H9 (cell line): Measurements from ENCODE around the gene PLXNA4. TPM values are rescaled to one million over a fixed set of nuclear protein-coding genes. Genes with fewer than 3 reads are reported as not detected.

Experiments
- DNase-seq: peaks from one replicate; pipeline ENCODE4 v3.0.0-alpha.2; 2017
- H2AFZ ChIP-seq: one replicate; pipeline ENCODE4 v1.6.1; 2013; ENCODE audit warnings: mild to moderate bottlenecking, low read length, control low read depth, moderate library complexity
- H2AK5ac ChIP-seq: 2 replicates; pipeline ENCODE4 v1.6.1; 2013; ENCODE audit warnings: low read length, control low read depth, mixed read lengths; ENCODE audit not compliant: insufficient read length
- H2BK120ac ChIP-seq: one replicate; pipeline ENCODE4 v1.6.1; 2013; ENCODE audit warnings: low read depth, mild to moderate bottlenecking, low read length, control low read depth, inconsistent platforms; ENCODE audit not compliant: poor library complexity, severe bottlenecking
- H2BK12ac ChIP-seq: 2 replicates; pipeline ENCODE4 v1.6.1; 2013; ENCODE audit warnings: low read length, control low read depth, mixed read lengths, low read depth; ENCODE audit not compliant: insufficient read length
- H2BK15ac ChIP-seq: 2 replicates; pipeline ENCODE4 v1.6.1; 2013; ENCODE audit warnings: low read depth, low read length, control low read depth
- H2BK20ac ChIP-seq: one replicate; pipeline ENCODE4 v1.6.1; 2013; ENCODE audit warnings: low read depth, mild to moderate bottlenecking, low read length, control low read depth, inconsistent platforms; ENCODE audit not compliant: poor library complexity, severe bottlenecking
- H2BK5ac ChIP-seq: 2 replicates; pipeline ENCODE4 v1.6.1; 2013; ENCODE audit warnings: low read length, control low read depth, mixed read lengths; ENCODE audit not compliant: insufficient read length
- H3K14ac ChIP-seq: 2 replicates; pipeline ENCODE4 v1.6.1; 2013; ENCODE audit warnings: low read length, control low read depth; ENCODE audit not compliant: insufficient read depth
- H3K18ac ChIP-seq: 2 replicates; pipeline ENCODE4 v1.6.1; 2013; ENCODE audit warnings: low read depth, mild to moderate bottlenecking, mixed read lengths, low read length, control low read depth; ENCODE audit not compliant: insufficient read length
- H3K23ac ChIP-seq: 2 replicates; pipeline ENCODE4 v1.6.1; 2013; ENCODE audit warnings: low read length, control low read depth, mixed read lengths, low read depth; ENCODE audit not compliant: insufficient read length
- H3K23me2 ChIP-seq: 2 replicates; pipeline ENCODE4 v1.6.1; 2013; ENCODE audit warnings: low read depth, mild to moderate bottlenecking, mixed read lengths, low read length, control low read depth; ENCODE audit not compliant: insufficient read length, poor library complexity, severe bottlenecking
- H3K27ac ChIP-seq: 2 replicates; pipeline ENCODE4 v1.5.1; 2013; ENCODE audit warnings: low read length, control low read depth, mixed read lengths, low read depth; ENCODE audit not compliant: insufficient read length
- H3K27me3 ChIP-seq: 2 replicates; pipeline ENCODE4 v1.6.1; 2013; ENCODE audit warnings: low read length, control low read depth, inconsistent platforms; ENCODE audit not compliant: insufficient read depth
- H3K4ac ChIP-seq: 2 replicates; pipeline ENCODE4 v1.6.1; 2013; ENCODE audit warnings: low read depth, mild to moderate bottlenecking, control low read depth, inconsistent platforms, low read length, moderate library complexity
- H3K4me1 ChIP-seq: 2 replicates; pipeline ENCODE4 v1.6.1; 2013; ENCODE audit warnings: low read length, control low read depth, inconsistent platforms; ENCODE audit not compliant: insufficient read depth
- H3K4me2 ChIP-seq: 2 replicates; pipeline ENCODE4 v1.6.1; 2013; ENCODE audit warnings: low read length, control low read depth, mixed read lengths; ENCODE audit not compliant: insufficient read length, insufficient read depth
- H3K56ac ChIP-seq: 2 replicates; pipeline ENCODE4 v1.6.1; 2013; ENCODE audit warnings: low read depth, mild to moderate bottlenecking, mixed read lengths, low read length, control low read depth; ENCODE audit not compliant: insufficient read length
- H3K79me1 ChIP-seq: 2 replicates; pipeline ENCODE4 v1.6.1; 2013; ENCODE audit warnings: low read depth, mild to moderate bottlenecking, moderate library complexity, low read length, control low read depth, inconsistent platforms; ENCODE audit not compliant: insufficient read depth, poor library complexity, severe bottlenecking
- H3K79me2 ChIP-seq: 2 replicates; pipeline ENCODE4 v1.6.1; 2013; ENCODE audit warnings: low read length, control low read depth, inconsistent platforms; ENCODE audit not compliant: insufficient read depth
- H3K9ac ChIP-seq: 2 replicates; pipeline ENCODE4 v1.6.1; 2013; ENCODE audit warnings: low read length, control low read depth, mixed read lengths; ENCODE audit not compliant: insufficient read length; ENCODE audit errors: extremely low read depth
- H3K9me3 ChIP-seq: one replicate; pipeline ENCODE4 v1.6.1; 2013; ENCODE audit warnings: low read depth, low read length, inconsistent platforms; ENCODE audit not compliant: control insufficient read depth
- H3T11ph ChIP-seq: one replicate; pipeline ENCODE4 v1.6.1; 2013; ENCODE audit warnings: mild to moderate bottlenecking, low read length, control low read depth, inconsistent platforms
- H4K20me1 ChIP-seq: one replicate; pipeline ENCODE4 v1.6.1; 2013; ENCODE audit not compliant: control insufficient read depth, insufficient read length, insufficient read depth
- H4K5ac ChIP-seq: 2 replicates; pipeline ENCODE4 v1.6.1; 2013; ENCODE audit warnings: low read depth, mild to moderate bottlenecking, mixed read lengths, low read length, control low read depth; ENCODE audit not compliant: insufficient read length
- H4K8ac ChIP-seq: replicated peaks from 2 replicates; pipeline ENCODE4 v1.6.1; 2013; ENCODE audit warnings: low read length, control low read depth, mixed read lengths, low read depth; ENCODE audit not compliant: insufficient read length
- H4K91ac ChIP-seq: 2 replicates; pipeline ENCODE4 v1.6.1; 2013; ENCODE audit warnings: low read depth, mild to moderate bottlenecking, moderate library complexity, mixed read lengths, low read length, control low read depth; ENCODE audit not compliant: insufficient read length
- H3K27ac Mint-ChIP-seq, 3 experiments: 2 replicates in 2 of 3; 3 replicates in 1 of 3; pipeline ENCODE4 v1.8.0; 2020 to 2021; ENCODE audit warnings: mixed read lengths in 3 of 3, mild to moderate bottlenecking in 1 of 3, moderate library complexity in 1 of 3
- H3K27me3 Mint-ChIP-seq: 2 replicates; pipeline ENCODE4 v1.8.0; 2021; ENCODE audit warnings: low read depth, mild to moderate bottlenecking, moderate library complexity, mixed read lengths
- H3K36me3 Mint-ChIP-seq, 3 experiments: 2 replicates in 2 of 3; 3 replicates in 1 of 3; pipeline ENCODE4 v1.8.0; 2020 to 2021; ENCODE audit warnings: low read depth in 3 of 3, mixed read lengths in 3 of 3; ENCODE audit not compliant: insufficient read depth in 1 of 3
- H3K4me1 Mint-ChIP-seq, 2 experiments: 2 replicates each; pipeline ENCODE4 v1.8.0; 2020; ENCODE audit warnings: mixed read lengths in 2 of 2
- H3K4me3 Mint-ChIP-seq, 2 experiments: 2 replicates in 1 of 2; 3 replicates in 1 of 2; pipeline ENCODE4 v1.8.0; 2020 to 2021; ENCODE audit warnings: mild to moderate bottlenecking in 2 of 2, mixed read lengths in 2 of 2, moderate library complexity in 1 of 2
- H3K9me3 Mint-ChIP-seq, 2 experiments: 2 replicates in 1 of 2; 3 replicates in 1 of 2; pipeline ENCODE4 v1.8.0; 2020; ENCODE audit warnings: mild to moderate bottlenecking in 2 of 2, mixed read lengths in 2 of 2, moderate library complexity in 1 of 2
- CTCF ChIP-seq: fragments of 200-600 bp; sonication (generic); conservative IDR thresholded peaks from 3 replicates; pipeline ENCODE4 v1.8.0; 2021; ENCODE audit warnings: antibody characterized with exemption, mild to moderate bottlenecking
- WGBS: extraction: QIAGEN DNeasy Blood & Tissue Kit; methylation state at CpG from one replicate; pipeline ENCODE4 v1.1.7; 2013; ENCODE audit warnings: missing lambda C conversion rate, low lambda C conversion rate, mixed read lengths; ENCODE audit not compliant: insufficient read length; ENCODE audit errors: extremely low coverage; 5-methylcytosine and 5-hydroxymethylcytosine counted together
- total RNA-seq: library from RNA; stranded (reverse); gene quantifications from 2 replicates; pipeline ENCODE4 v1.2.1, GENCODE V29; 2021

Gene PLXNA4
- total RNA-seq, 1 experiment from 2014 or later: 0.35 TPM

- H3K4me1 Mint-ChIP-seq: no peaks in the 10 kb centered on the region
- H3K36me3 Mint-ChIP-seq: no peaks in the 10 kb centered on the region
- Histone ChIP-seq H3K79me2 (no peaks in the 10 kb centered on the region), H4K5ac (no peak overlapping the region), H3K18ac (no peak overlapping the region), H4K91ac (no peak overlapping the region), H3K4me2 (no peak overlapping the region), H2BK120ac (no peak overlapping the region), H3K9me3 (no peaks in the 10 kb centered on the region), H3K27ac (no peak overlapping the region), H3K79me1 (no peaks in the 10 kb centered on the region), H4K20me1 (peaks cover 2% of the 10 kb centered on the region), H2BK5ac (no peak overlapping the region), H2BK20ac (no peak overlapping the region), H3K23ac (no peak overlapping the region), H2BK15ac (no peak overlapping the region), H3K23me2 (no peaks in the 10 kb centered on the region), H3K14ac (no peak overlapping the region), H3K56ac (no peak overlapping the region), H4K8ac (no peak overlapping the region), H3K4ac (no peak overlapping the region), H3K27me3 (no peaks in the 10 kb centered on the region), H3T11ph (no peak overlapping the region), H3K9ac (no peak overlapping the region), H2BK12ac (no peak overlapping the region), H3K4me1 (no peaks in the 10 kb centered on the region), H2AFZ (no peak overlapping the region), H2AK5ac (no peak overlapping the region)
- DNase-seq: no peak
- H3K27ac Mint-ChIP-seq: no peak overlapping the region
- no peaks in the 10 kb centered on the region for H3K9me3 Mint-ChIP-seq
- H3K4me3 Mint-ChIP-seq: no peak overlapping the region
- no CpG with 5 or more reads among the region's 2 CpGs for WGBS
- TF ChIP-seq CTCF: no peak
- peaks cover 18% of the 10 kb centered on the region for H3K27me3 Mint-ChIP-seq
Measured at GRCh38 chr7:132433301-132433700, 143.0 kb downstream of the PLXNA4 start.
